ENCODE results near the gene RBBP7.

DNA sequence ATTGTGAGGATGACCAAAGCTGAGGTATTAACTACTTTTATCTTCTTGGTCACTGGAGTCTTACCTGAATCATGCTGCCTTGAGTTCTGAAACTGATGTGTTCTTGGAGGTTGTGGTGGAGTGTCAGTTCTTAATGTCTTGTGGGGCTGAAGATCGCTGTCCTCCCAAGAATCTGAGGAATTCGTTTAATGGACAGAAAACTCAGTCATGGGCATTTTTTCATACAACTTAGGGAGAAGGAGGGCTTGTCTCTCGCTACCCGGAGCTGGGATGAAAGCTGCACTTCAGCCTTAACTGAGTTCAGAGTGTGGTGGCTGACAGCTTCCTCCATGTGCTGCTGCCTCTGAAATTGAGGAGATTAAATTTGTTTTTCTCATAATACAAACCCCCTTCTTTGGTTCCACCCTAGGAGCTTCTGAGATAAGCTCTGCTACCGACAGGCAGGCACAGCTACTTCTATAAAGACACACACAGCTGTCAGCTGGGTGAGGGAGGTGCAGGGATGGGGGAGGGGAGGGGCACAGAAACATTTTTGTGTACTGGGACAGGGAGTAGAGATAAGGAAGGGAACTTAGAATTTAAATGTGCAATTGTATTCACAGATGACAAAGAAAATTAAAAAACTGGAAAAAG lies 30.8 kb downstream of the RBBP7 start:
- TF ChIP-seq, protein P1, sequence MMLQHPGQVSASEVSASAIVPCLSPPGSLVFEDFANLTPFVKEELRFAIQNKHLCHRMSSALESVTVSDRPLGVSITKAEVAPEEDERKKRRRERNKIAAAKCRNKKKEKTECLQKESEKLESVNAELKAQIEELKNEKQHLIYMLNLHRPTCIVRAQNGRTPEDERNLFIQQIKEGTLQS (IDR thresholded peaks at IDR 0.05) = no peak
- TF ChIP-seq, protein P2, sequence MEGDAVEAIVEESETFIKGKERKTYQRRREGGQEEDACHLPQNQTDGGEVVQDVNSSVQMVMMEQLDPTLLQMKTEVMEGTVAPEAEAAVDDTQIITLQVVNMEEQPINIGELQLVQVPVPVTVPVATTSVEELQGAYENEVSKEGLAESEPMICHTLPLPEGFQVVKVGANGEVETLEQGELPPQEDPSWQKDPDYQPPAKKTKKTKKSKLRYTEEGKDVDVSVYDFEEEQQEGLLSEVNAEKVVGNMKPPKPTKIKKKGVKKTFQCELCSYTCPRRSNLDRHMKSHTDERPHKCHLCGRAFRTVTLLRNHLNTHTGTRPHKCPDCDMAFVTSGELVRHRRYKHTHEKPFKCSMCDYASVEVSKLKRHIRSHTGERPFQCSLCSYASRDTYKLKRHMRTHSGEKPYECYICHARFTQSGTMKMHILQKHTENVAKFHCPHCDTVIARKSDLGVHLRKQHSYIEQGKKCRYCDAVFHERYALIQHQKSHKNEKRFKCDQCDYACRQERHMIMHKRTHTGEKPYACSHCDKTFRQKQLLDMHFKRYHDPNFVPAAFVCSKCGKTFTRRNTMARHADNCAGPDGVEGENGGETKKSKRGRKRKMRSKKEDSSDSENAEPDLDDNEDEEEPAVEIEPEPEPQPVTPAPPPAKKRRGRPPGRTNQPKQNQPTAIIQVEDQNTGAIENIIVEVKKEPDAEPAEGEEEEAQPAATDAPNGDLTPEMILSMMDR (IDR thresholded peaks at IDR 0.05 in 2 of 3, conservative IDR thresholded peaks at IDR 0.05 in 1 of 3; ENCODE audit: borderline replicate concordance in 1 of 3, insufficient read depth in 1 of 3, low read depth in 2 of 3, low read length in 2 of 3) = no peak
- TF ChIP-seq RAD21 (IDR thresholded peaks at IDR 0.05; ENCODE audit: low read depth) = no peak

All from HCT116 (cell line).